IMR-90 (cell line): ENCODE measurements around the gene ALKBH7. TPM values are rescaled to one million over a fixed set of nuclear protein-coding genes. Genes with fewer than 3 reads are reported as not detected.

Experiments used
- ATAC-seq: fragments of 200-7000 bp; cut with Tn5 transposase; 2 replicates; pipeline ENCODE4 v1.9.1; 2020; ENCODE audit warnings: low read depth, mild to moderate bottlenecking, moderate library complexity
- BruUV-seq: library from RNA; stranded (reverse); fragments of 400-500 nt; replicated peaks from 2 replicates; lab custom pipeline; 2021; lab: Mats Ljungman, UMichigan
- CTCF ChIA-PET: fragments of 300-600 bp; formaldehyde crosslinking; extraction: SDS; loops from one replicate; lab custom pipeline; 2021; ENCODE audit warnings: antibody characterized with exemption; lab: Yijun Ruan, JAX
- POLR2A ChIA-PET: fragments of 300-600 bp; sonication (Branson Sonifier 250); formaldehyde crosslinking; loops from one replicate; lab custom pipeline; 2022; ENCODE audit warnings: antibody characterized with exemption; ENCODE audit not compliant: unreplicated experiment; lab: Charles Lee
- DNase-seq: peaks from one replicate; pipeline ENCODE4 v3.0.0; 2013
- H2AFZ ChIP-seq: replicated peaks from 2 replicates; pipeline ENCODE3; 2013; ENCODE audit warnings: low read length, mild to moderate bottlenecking; ENCODE audit not compliant: poor library complexity
- H2AK5ac ChIP-seq: 2 replicates; pipeline ENCODE4 v1.6.1; 2013; ENCODE audit warnings: low read depth, low read length, inconsistent platforms
- H2AK9ac ChIP-seq: replicated peaks from 2 replicates; pipeline ENCODE3; 2013; ENCODE audit warnings: mild to moderate bottlenecking, low read depth, low read length, moderate library complexity; ENCODE audit not compliant: poor library complexity
- H2BK120ac ChIP-seq: 2 replicates; pipeline ENCODE4 v1.6.1; 2013; ENCODE audit warnings: low read depth, low read length, inconsistent platforms
- H2BK15ac ChIP-seq: 3 replicates; pipeline ENCODE4 v1.6.1; 2013; ENCODE audit warnings: low read depth, low read length, inconsistent platforms
- H2BK20ac ChIP-seq: 2 replicates; pipeline ENCODE4 v1.6.1; 2013; ENCODE audit warnings: low read depth, mild to moderate bottlenecking, inconsistent platforms, low read length, moderate library complexity
- H2BK5ac ChIP-seq: 2 replicates; pipeline ENCODE4 v1.6.1; 2013; ENCODE audit warnings: mild to moderate bottlenecking, low read depth, low read length, inconsistent platforms; ENCODE audit not compliant: poor library complexity, severe bottlenecking
- H3K14ac ChIP-seq: replicated peaks from 2 replicates; pipeline ENCODE4 v1.6.1; 2013; ENCODE audit warnings: low read depth, low read length, inconsistent platforms
- H3K18ac ChIP-seq: 2 replicates; pipeline ENCODE4 v1.6.1; 2013; ENCODE audit warnings: low read depth, low read length, control low read depth
- H3K23ac ChIP-seq: 2 replicates; pipeline ENCODE4 v1.6.1; 2013; ENCODE audit warnings: low read depth, low read length, inconsistent platforms
- H3K27ac ChIP-seq: 2 replicates; pipeline ENCODE4 v1.5.1; 2013; ENCODE audit warnings: mild to moderate bottlenecking, control low read depth, low read length; ENCODE audit not compliant: insufficient read depth
- H3K27me3 ChIP-seq: 2 replicates; pipeline ENCODE4 v1.6.1; 2013; ENCODE audit warnings: low read length; ENCODE audit not compliant: control insufficient read depth, insufficient read depth
- H3K36me3 ChIP-seq: 2 replicates; pipeline ENCODE4 v1.6.1; 2013; ENCODE audit warnings: low read length, mixed read lengths; ENCODE audit not compliant: control insufficient read depth, insufficient read depth
- H3K4ac ChIP-seq: 2 replicates; pipeline ENCODE4 v1.6.1; 2013; ENCODE audit warnings: low read depth, low read length, inconsistent platforms
- H3K4me1 ChIP-seq: 2 replicates; pipeline ENCODE4 v1.6.1; 2013; ENCODE audit warnings: low read length, mixed read lengths; ENCODE audit not compliant: control insufficient read depth, insufficient read depth
- H3K4me2 ChIP-seq: 2 replicates; pipeline ENCODE4 v1.6.1; 2013; ENCODE audit warnings: low read depth, mild to moderate bottlenecking, control low read depth, low read length, moderate library complexity
- H3K4me3 ChIP-seq: 2 replicates; pipeline ENCODE4 v1.5.1; 2013; ENCODE audit warnings: low read depth, mild to moderate bottlenecking, control low read depth, low read length, moderate library complexity; ENCODE audit not compliant: insufficient read depth
- H3K56ac ChIP-seq: 2 replicates; pipeline ENCODE4 v1.6.1; 2013; ENCODE audit warnings: low read length, inconsistent platforms; ENCODE audit not compliant: insufficient read depth; ENCODE audit errors: extremely low read depth
- H3K79me1 ChIP-seq, 2 experiments: 2 replicates each; pipeline ENCODE4 v1.6.1; 2013; ENCODE audit warnings: low read length in 2 of 2, inconsistent platforms in 1 of 2, low read depth in 1 of 2
- H3K9ac ChIP-seq: 2 replicates; pipeline ENCODE4 v1.6.1; 2013; ENCODE audit warnings: low read depth, low read length, control low read depth
- H3K9me1 ChIP-seq: 2 replicates; pipeline ENCODE4 v1.6.1; 2013; ENCODE audit warnings: low read length, inconsistent platforms; ENCODE audit not compliant: insufficient read depth
- H3K9me3 ChIP-seq: 2 replicates; pipeline ENCODE4 v1.6.1; 2013; ENCODE audit warnings: low read length; ENCODE audit not compliant: control insufficient read depth, insufficient read depth
- H4K20me1 ChIP-seq: 2 replicates; pipeline ENCODE4 v1.6.1; 2013; ENCODE audit warnings: low read length, inconsistent platforms; ENCODE audit not compliant: insufficient read depth
- H4K5ac ChIP-seq: 2 replicates; pipeline ENCODE4 v1.6.1; 2013; ENCODE audit warnings: mild to moderate bottlenecking, low read depth, low read length, control low read depth
- H4K8ac ChIP-seq, 2 experiments: 2 replicates each; pipeline ENCODE4 v1.6.1; 2013; ENCODE audit warnings: low read depth in 2 of 2, low read length in 2 of 2, control low read depth in 1 of 2, inconsistent platforms in 1 of 2
- H4K91ac ChIP-seq: 2 replicates; pipeline ENCODE4 v1.6.1; 2013; ENCODE audit warnings: low read depth, low read length, inconsistent platforms; ENCODE audit not compliant: insufficient read depth
- BHLHE40 ChIP-seq: fragments of 150-350 bp; IDR thresholded peaks from 2 replicates; pipeline ENCODE4 v1.6.1; 2016; ENCODE audit warnings: mild to moderate bottlenecking, low read depth, low read length
- CHD1 ChIP-seq: IDR thresholded peaks from 2 replicates; pipeline ENCODE4 v1.6.1; 2012; ENCODE audit warnings: low read depth, low read length, improper control_type of control experiment
- ELK1 ChIP-seq: fragments of 150-350 bp; IDR thresholded peaks from 2 replicates; pipeline ENCODE4 v1.6.1; 2016; ENCODE audit warnings: low read depth, mild to moderate bottlenecking, low read length, moderate library complexity, borderline replicate concordance
- FOS ChIP-seq: fragments of 150-350 bp; IDR thresholded peaks from 2 replicates; pipeline ENCODE4 v1.6.1; 2016; ENCODE audit warnings: low read depth, low read length
- MAFK ChIP-seq: IDR thresholded peaks from 2 replicates; pipeline ENCODE4 v1.6.1; 2012; ENCODE audit warnings: low read depth, low read length, improper control_type of control experiment
- MAZ ChIP-seq: IDR thresholded peaks from 2 replicates; pipeline ENCODE4 v1.6.1; 2012; ENCODE audit warnings: low read depth, mild to moderate bottlenecking, low read length, improper control_type of control experiment, moderate library complexity, borderline replicate concordance
- MXI1 ChIP-seq: IDR thresholded peaks from 2 replicates; pipeline ENCODE4 v1.6.1; 2012; ENCODE audit warnings: low read depth, mild to moderate bottlenecking, low read length, moderate library complexity, borderline replicate concordance
- NFE2L2 ChIP-seq: fragments of 150-350 bp; IDR thresholded peaks from 2 replicates; pipeline ENCODE4 v1.6.1; 2016; ENCODE audit warnings: low read depth, mild to moderate bottlenecking, low read length
- POLR2A ChIP-seq: IDR thresholded peaks from 2 replicates; pipeline ENCODE4 v1.6.1; 2012; ENCODE audit warnings: mild to moderate bottlenecking, low read depth, low read length
- RAD21 ChIP-seq: IDR thresholded peaks from 2 replicates; pipeline ENCODE4 v1.6.1; 2012; ENCODE audit warnings: low read length, improper control_type of control experiment
- RCOR1 ChIP-seq: IDR thresholded peaks from 2 replicates; pipeline ENCODE4 v1.6.1; 2012; ENCODE audit warnings: mild to moderate bottlenecking, low read length, improper control_type of control experiment; ENCODE audit not compliant: insufficient replicate concordance
- RFX5 ChIP-seq: IDR thresholded peaks from 2 replicates; pipeline ENCODE4 v1.8.0; 2012; ENCODE audit warnings: low read depth, mild to moderate bottlenecking, low read length, moderate library complexity
- SMC3 ChIP-seq: fragments of 150-350 bp; IDR thresholded peaks from 2 replicates; pipeline ENCODE4 v1.6.1; 2016; ENCODE audit warnings: low read depth, mild to moderate bottlenecking, antibody characterized with exemption, low read length, moderate library complexity
- USF2 ChIP-seq: fragments of 150-350 bp; IDR thresholded peaks from 2 replicates; pipeline ENCODE4 v1.6.1; 2017; ENCODE audit warnings: mild to moderate bottlenecking, antibody characterized with exemption, low read length, low read depth
- WGBS, 2 experiments: methylation state at CpG; one replicate each; pipeline versions ENCODE4 v1.1.5 to v1.1.7; 2013; ENCODE audit warnings: missing lambda C conversion rate in 2 of 2; ENCODE audit not compliant: insufficient read length in 1 of 2; ENCODE audit errors: extremely low coverage in 2 of 2; 5-methylcytosine and 5-hydroxymethylcytosine counted together
- dilution Hi-C: fragments of 300-500 bp; cut with HindIII; formaldehyde crosslinking; loops from one replicate; pipeline ENCODE4 v1.14.3; 2018; ENCODE audit warnings: low sequenced_read_pairs; ENCODE audit not compliant: unreplicated experiment
- in situ Hi-C: fragments of 300-500 bp; cut with MboI; formaldehyde crosslinking; loops from 3 replicates; pipeline ENCODE4 v1.14.3; 2019; ENCODE audit warnings: low sequenced_read_pairs, inconsistent platforms, mixed read lengths
- intact Hi-C: fragments of 100-400 bp; cut with micrococcal nuclease; formaldehyde crosslinking; loops from 2 replicates; pipeline ENCODE4 v1.10.0; 2022
- polyA plus RNA-seq, 3 experiments: library from polyadenylated mRNA; depleted of rRNA; stranded (reverse); fragments of >200 nt; gene quantifications; 2 replicates each; pipeline ENCODE4 v1.2.3, GENCODE V29; 2012; ENCODE audit warnings: low replicate concordance in 1 of 3
- total RNA-seq: library from RNA; depleted of rRNA; stranded (reverse); fragments of >200 nt; gene quantifications from 2 replicates; pipeline ENCODE4 v1.2.3, GENCODE V29; 2012

Gene ALKBH7
- total and polyA plus RNA-seq, 2 of the 4 experiments (the other 2 are of a cell fraction), result 9.3 to 22.5 TPM

- Histone ChIP-seq H3K79me1 (no peaks in the 10 kb centered on the region), H3K27me3 (no peaks in the 10 kb centered on the region), H3K4ac (no peak overlapping the region), H4K20me1 (no peaks in the 10 kb centered on the region), H3K4me3 (no peak overlapping the region), H3K9me1 (no peaks in the 10 kb centered on the region; the same call in 1 of the 2 replicates), H3K4me1 (no peaks in the 10 kb centered on the region), H2BK15ac (no peak overlapping the region), H4K91ac (no peak overlapping the region), H2AK9ac (no peak overlapping the region), H3K27ac (no peak overlapping the region), H3K56ac (no peak overlapping the region), H2AFZ (no peak overlapping the region), H3K36me3 (no peaks in the 10 kb centered on the region), H3K14ac (no peak overlapping the region), H4K8ac (no peak overlapping the region), H2BK120ac (no peak overlapping the region), H3K9ac (no peak overlapping the region), H3K9me3 (no peaks in the 10 kb centered on the region), H3K23ac (no peak overlapping the region), H3K4me2 (no peak overlapping the region), H3K18ac (no peak overlapping the region), H2BK5ac (no peak overlapping the region), H4K5ac (no peak overlapping the region), H2AK5ac (no peak overlapping the region), H2BK20ac (no peak overlapping the region)
- ChIA-PET POLR2A (no interaction called here), CTCF (no interaction called here)
- no CpG with 5 or more reads among the region's 5 CpGs for WGBS, 2 experiments
- ATAC-seq, result no peak
- in situ Hi-C loops, result no loop called here
- BruUV-seq, result no TSS peak
- TF ChIP-seq POLR2A, result no peak
- no peak for TF ChIP-seq CHD1
- no peak for TF ChIP-seq MXI1
- no peak for TF ChIP-seq MAZ
- no peak for TF ChIP-seq SMC3
- TF ChIP-seq RCOR1, result no peak
- no peak for TF ChIP-seq USF2
- no peak for TF ChIP-seq FOS
- TF ChIP-seq BHLHE40, result no peak
- TF ChIP-seq ELK1, result no peak
- no peak for TF ChIP-seq MAFK
- no peak for TF ChIP-seq NFE2L2
- TF ChIP-seq RFX5, result no peak
- no peak for TF ChIP-seq RAD21
- intact Hi-C loops, result no loop called here
- DNase-seq, result no peak
- dilution Hi-C loops, result no loop called here
Observed at GRCh38 chr19:6406401-6406800, 33.8 kb downstream of the ALKBH7 start.
